Vagina (tissue), 2 donors: ENCODE measurements around the gene ACP3.

Source experiments
- POLR2A ChIP-seq, 2 donors: fragments of 450-650 bp; IDR thresholded peaks; one replicate each; pipeline ENCODE4 v1.6.1; 2017; ENCODE audit warnings: antibody characterized with exemption in 2 of 2, mild to moderate bottlenecking in 2 of 2, moderate library complexity in 2 of 2
- POLR2AphosphoS5 ChIP-seq, 2 donors: sonication (generic); formaldehyde crosslinking; IDR thresholded peaks; one replicate each; pipeline ENCODE4 v1.9.0; 2017; ENCODE audit warnings: antibody characterized with exemption in 2 of 2, mild to moderate bottlenecking in 2 of 2, low read depth in 1 of 2; ENCODE audit not compliant: insufficient read depth in 1 of 2
- TF ChIP-seq, protein P1 (sequence below), 3 experiments: fragments of 450-650 bp in 2 of 3; fragments of 200-600 bp in 1 of 3; sonication (generic) in 1 of 3; IDR thresholded peaks; one replicate each; pipeline ENCODE4 v1.5.1; 2017 to 2019; ENCODE audit warnings: antibody characterized with exemption in 3 of 3, mild to moderate bottlenecking in 2 of 3, moderate library complexity in 2 of 3

DNA sequence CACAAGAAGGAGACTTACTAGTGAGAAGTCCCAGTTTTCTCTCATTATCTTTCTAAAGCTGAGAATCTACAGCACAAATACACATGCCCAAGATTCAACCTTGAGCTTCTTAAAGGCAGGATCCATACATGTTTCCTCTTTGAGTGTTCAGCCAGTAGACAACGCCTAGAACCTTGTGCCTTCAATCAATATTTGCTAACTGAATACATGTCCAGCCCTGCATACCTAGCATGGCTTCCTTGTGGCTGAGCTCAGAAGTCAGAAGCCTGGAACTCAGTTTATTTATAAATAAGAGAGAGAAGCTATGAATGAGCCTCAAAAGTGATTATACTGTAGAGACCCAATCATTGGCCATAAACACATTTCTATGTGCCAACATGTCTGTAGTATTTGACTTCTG lies 43.5 kb downstream of the ACP3 start:
- TF ChIP-seq POLR2A (IDR thresholded peaks at IDR 0.05), result no peak
- no peak for TF ChIP-seq POLR2AphosphoS5 (IDR thresholded peaks at IDR 0.05; ENCODE audit: insufficient read depth in 1 of 2, low read depth in 1 of 2)
- TF ChIP-seq, protein P1, sequence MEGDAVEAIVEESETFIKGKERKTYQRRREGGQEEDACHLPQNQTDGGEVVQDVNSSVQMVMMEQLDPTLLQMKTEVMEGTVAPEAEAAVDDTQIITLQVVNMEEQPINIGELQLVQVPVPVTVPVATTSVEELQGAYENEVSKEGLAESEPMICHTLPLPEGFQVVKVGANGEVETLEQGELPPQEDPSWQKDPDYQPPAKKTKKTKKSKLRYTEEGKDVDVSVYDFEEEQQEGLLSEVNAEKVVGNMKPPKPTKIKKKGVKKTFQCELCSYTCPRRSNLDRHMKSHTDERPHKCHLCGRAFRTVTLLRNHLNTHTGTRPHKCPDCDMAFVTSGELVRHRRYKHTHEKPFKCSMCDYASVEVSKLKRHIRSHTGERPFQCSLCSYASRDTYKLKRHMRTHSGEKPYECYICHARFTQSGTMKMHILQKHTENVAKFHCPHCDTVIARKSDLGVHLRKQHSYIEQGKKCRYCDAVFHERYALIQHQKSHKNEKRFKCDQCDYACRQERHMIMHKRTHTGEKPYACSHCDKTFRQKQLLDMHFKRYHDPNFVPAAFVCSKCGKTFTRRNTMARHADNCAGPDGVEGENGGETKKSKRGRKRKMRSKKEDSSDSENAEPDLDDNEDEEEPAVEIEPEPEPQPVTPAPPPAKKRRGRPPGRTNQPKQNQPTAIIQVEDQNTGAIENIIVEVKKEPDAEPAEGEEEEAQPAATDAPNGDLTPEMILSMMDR (IDR thresholded peaks at IDR 0.05), result no peak
